Measurements from ENCODE around the gene TPRX1.
A peak's percentile ranks its signal among the peaks of the same experiment; 100 is the strongest.

TPRX1 gene

DNA sequence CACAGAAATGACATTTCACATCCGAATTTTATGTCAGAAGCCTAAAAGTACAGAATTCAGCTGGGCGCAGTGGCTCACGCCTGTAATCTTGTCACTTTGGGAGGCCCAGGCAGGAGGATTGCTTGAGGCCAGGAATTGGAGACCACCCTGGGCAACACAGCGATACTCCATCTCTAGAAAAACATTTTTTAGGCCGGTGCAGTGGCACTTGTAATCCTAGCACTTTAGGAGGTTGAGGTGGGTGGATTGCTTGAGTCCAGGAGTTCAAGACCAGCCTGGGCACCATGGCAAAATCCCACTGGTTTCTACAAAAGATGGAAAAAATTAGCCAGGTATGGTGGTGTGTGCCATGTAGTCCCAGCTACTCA is 43.7 kb downstream of the TPRX1 start:
- H3K4me2 ChIP-seq: no peak overlapping the region

DNA sequence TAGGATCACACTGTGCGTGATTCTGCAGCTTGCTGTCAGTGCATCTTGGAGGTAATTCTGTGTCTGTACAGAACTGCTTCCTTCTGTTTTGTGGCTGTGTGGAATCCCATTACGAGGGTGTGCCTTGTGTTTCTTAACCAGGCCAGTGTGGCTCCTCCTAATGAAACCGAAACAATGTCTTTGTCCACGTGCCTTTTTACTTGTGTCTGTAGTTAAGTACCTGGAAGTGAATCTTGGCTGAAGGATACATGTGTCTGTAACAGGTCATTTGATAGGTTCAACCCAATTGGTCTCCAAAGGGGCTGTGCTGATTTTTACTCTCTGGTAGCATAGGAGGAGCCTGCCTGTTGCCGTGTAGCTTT is 45.9 kb downstream of the TPRX1 start:
- H3K36me3 ChIP-seq: peaks cover 72% of the 10 kb centered on the region
- H3K9ac ChIP-seq: no peak overlapping the region
- H3K27me3 ChIP-seq: no peaks in the 10 kb centered on the region
- H3K9me3 ChIP-seq: no peaks in the 10 kb centered on the region
- H3K27ac ChIP-seq: no peak overlapping the region
- no peak overlapping the region for H3K4me3 ChIP-seq
- no peak overlapping the region for H3K4me2 ChIP-seq
- peaks cover 73% of the 10 kb centered on the region for H4K20me1 ChIP-seq
- no peak for TF ChIP-seq Cebpa-rat (IDR thresholded peaks at IDR 0.05)
- peaks cover 20% of the 10 kb centered on the region for H3K4me1 ChIP-seq

More for the DNA sequence above, 43.7 kb downstream of the TPRX1 start:
- Histone ChIP-seq H3K9ac (no peak overlapping the region), H3K4me3 (no peak overlapping the region), H3K27ac (no peak overlapping the region), H3K36me3 (peaks cover 50% of the 10 kb centered on the region), H3K27me3 (no peaks in the 10 kb centered on the region), H3K4me1 (peaks cover 16% of the 10 kb centered on the region), H4K20me1 (peaks cover 54% of the 10 kb centered on the region), H3K9me3 (no peaks in the 10 kb centered on the region)
- TF ChIP-seq Cebpa-rat (IDR thresholded peaks at IDR 0.05): no peak

DNA sequence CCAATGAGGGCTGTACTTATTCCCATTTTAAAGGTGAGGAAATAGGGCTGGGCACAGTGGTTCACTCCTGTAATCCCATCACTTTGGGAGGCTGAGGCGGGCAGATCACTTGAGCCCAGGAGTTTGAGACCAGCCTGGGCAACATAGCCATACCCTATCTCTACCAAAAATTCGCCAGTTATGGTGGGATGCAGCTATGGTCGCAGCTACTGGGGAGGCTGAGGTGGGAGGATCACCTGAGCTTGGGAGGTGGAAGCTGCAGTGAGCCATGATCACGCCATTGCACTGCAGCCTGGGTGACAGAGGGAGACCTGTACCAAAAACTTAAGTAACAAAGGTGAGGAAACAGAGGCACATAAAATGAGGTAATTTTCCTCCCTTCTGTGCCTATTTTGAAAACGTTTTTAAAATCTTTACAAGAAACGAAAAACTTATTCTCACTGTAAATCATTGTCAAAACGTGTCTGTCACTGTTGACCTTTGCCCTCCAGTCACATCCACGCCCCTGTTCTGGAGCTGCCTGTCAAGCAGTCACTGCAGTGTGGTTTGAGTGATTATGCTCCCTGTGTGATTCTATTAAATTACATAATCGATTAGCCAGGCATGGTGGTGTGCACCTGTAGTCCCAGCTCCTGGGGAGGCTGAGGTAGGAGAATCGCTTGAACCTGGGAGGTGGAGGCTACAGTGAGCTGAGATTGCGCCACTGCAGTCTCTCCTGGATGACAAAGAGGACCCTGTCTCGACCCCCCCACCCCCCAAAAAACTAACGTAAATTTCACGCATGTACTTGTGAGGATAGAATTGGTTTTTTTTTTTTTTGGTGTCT is 46.5 kb downstream of the TPRX1 start:
- Histone ChIP-seq H3K27me3 (no peaks in the 10 kb centered on the region), H3K4me3 (no peak overlapping the region), H3K9ac (no peak overlapping the region), H3K27ac (no peak overlapping the region), H3K9me3 (no peaks in the 10 kb centered on the region), H3K36me3 (peaks cover 78% of the 10 kb centered on the region), H3K4me2 (no peak overlapping the region), H4K20me1 (peaks cover 76% of the 10 kb centered on the region), H3K4me1 (peaks cover 26% of the 10 kb centered on the region)
- no peak for TF ChIP-seq Cebpa-rat (IDR thresholded peaks at IDR 0.05)

DNA sequence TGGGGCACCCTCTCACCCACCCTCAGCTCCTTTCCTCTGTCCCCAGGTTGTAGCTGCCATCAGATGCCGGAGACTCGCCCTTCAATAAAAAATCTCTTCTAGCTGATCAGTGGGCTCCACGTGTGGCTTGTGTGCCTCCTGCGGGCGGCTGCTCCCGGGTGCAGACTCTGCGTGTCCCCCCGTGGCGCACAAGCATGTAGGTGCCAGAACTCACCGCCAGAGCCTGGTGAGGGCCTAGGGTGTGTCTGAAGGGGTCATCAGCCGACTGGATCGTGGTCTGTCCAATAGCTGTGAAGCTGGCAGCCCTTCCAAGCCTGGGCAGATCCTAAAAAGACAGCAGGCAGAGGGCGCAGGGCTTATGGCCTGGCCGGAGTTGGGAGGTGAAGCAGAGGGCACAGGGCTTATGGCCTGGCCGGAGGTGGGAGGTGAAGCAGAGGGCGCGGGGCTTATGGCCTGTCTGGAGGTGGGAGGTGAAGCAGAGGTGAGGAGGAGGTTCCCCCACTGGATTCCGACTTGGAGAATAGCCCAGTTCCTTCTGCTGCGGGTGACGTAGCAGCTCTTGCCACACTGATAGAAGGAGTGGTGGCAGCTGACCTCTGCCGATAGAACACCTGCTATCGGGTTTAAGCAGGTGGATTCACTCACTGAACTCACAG is 47.3 kb downstream of the TPRX1 start:
- no peak overlapping the region for H3K27ac ChIP-seq
- H4K20me1 ChIP-seq: peaks cover 77% of the 10 kb centered on the region
- TF ChIP-seq Cebpa-rat (IDR thresholded peaks at IDR 0.05): no peak
- H3K36me3 ChIP-seq: peaks cover 85% of the 10 kb centered on the region
- H3K9ac ChIP-seq: no peak overlapping the region
- no peak overlapping the region for H3K4me3 ChIP-seq
- H3K4me2 ChIP-seq: no peak overlapping the region
- H3K9me3 ChIP-seq: no peaks in the 10 kb centered on the region
- H3K4me1 ChIP-seq: peaks cover 33% of the 10 kb centered on the region
- no peaks in the 10 kb centered on the region for H3K27me3 ChIP-seq

DNA sequence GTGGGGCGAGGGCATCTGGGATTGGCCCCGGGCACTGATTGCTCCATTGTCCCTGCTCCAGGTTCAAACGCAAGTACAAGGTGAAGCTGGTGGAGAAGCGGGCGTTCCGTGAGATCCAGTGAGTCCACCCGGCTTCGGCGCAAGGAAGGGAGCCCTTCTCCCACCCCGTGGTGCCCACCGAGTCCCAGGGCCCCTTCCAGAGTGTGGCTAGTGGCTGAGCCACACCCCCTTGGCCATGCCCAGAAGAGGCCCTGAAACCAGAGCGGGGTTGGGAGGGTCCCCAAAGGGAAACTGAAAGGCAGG is 47.8 kb downstream of the TPRX1 start:
- Histone ChIP-seq H4K20me1 (peaks cover 82% of the 10 kb centered on the region), H3K4me3 (no peak overlapping the region), H3K4me1 (peaks cover 38% of the 10 kb centered on the region), H3K9ac (no peak overlapping the region), H3K4me2 (no peak overlapping the region), H3K9me3 (no peaks in the 10 kb centered on the region), H3K27me3 (no peaks in the 10 kb centered on the region), H3K36me3 (peaks cover 90% of the 10 kb centered on the region), H3K27ac (no peak overlapping the region)
- no peak for TF ChIP-seq Cebpa-rat (IDR thresholded peaks at IDR 0.05)

DNA sequence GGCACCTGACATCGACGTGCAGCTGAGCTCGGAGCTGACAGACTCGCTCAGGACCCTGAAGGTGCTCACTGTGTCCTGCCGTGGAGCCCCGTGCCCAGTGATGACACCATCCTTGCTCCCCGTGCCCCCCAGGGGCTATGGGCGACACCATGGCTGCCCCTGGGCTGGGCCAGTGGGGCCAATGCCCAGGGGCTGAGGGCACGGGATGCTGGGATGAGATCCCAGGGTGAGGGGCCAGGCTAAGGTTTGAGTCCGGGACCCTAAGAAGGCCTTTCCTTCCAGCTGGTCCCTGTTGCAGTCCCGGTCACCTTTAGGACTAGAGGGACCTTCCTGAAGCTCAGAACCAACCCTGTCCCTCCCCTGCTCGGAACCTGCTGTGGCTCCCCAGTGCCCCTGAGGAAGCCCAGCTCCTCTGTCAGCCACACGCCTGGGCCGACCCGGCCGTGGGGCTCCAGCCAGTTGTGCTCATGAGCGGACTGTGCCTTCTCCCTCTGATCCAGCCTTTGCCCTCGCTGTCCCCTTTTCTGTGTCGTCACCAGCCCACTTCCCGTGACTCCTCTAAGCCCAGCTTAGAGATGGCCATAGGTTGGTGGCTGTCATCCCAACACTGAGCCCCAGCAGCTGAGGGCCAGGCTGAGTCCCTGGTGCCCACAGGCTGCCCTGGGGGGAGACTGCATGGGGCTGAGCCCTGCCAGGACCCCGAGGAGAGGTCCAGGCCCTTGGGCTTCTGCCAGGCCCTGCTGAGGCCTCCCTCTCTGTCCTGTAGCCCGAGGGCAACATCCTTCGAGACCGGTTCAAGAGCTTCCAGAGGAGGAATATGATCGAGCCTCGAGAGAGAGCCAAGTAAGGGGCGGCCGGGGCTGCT is 48.4 kb downstream of the TPRX1 start:
- no peaks in the 10 kb centered on the region for H3K27me3 ChIP-seq
- no peak overlapping the region for H3K4me3 ChIP-seq
- peaks cover 44% of the 10 kb centered on the region for H3K4me1 ChIP-seq
- peaks cover 96% of the 10 kb centered on the region for H3K36me3 ChIP-seq
- no peak for TF ChIP-seq Cebpa-rat (IDR thresholded peaks at IDR 0.05)
- H3K4me2 ChIP-seq: no peak overlapping the region
- H4K20me1 ChIP-seq: peaks cover 84% of the 10 kb centered on the region
- H3K9ac ChIP-seq: no peak overlapping the region
- no peaks in the 10 kb centered on the region for H3K9me3 ChIP-seq
- 0 out of 2 replicates have a peak overlapping the region, but pooled peaks have one; percentile 41 for H3K27ac ChIP-seq

DNA sequence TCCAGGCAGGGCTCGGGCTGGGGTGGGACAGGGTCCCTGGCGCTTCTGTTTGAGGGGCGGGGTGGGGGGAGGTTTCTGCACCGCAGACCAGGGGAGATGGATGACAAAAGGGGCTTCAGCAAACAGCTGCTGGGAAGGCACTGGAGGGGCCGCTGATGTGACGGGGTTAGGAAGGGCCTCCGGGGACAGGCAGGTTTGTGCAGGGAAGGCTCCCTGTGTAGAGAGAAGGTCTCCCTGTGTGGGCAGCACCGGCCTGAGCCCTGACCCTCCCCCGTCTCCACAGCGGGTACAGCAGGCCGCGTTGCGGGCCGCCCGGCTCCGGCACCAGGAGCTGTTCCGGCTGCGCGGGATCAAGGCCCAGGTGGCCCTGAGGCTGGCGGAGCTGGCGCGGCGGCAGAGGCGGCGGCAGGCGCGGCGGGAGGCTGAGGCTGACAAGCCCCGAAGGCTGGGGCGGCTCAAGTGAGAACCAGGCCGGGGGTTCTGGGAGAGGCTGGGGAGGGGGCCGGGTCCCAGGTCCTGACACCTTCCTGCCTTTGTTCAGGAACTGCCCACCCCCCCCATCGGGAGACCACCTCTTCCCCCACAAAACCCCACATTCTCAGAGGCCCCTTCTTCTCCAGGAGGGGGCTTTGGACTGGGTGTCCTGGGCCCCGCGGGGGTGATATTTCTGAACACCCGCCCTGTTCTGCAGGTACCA is 49.1 kb downstream of the TPRX1 start:
- TF ChIP-seq Cebpa-rat (IDR thresholded peaks at IDR 0.05): no peak
- H3K27me3 ChIP-seq: no peaks in the 10 kb centered on the region
- peak overlapping the region; percentile 86 for H3K4me2 ChIP-seq
- peaks cover 86% of the 10 kb centered on the region for H4K20me1 ChIP-seq
- peak overlapping the region; percentile 22; the same call in 1 of the 2 replicates for H3K4me3 ChIP-seq
- H3K36me3 ChIP-seq: peaks cover 98% of the 10 kb centered on the region
- H3K4me1 ChIP-seq: peaks cover 52% of the 10 kb centered on the region
- no peaks in the 10 kb centered on the region for H3K9me3 ChIP-seq
- H3K27ac ChIP-seq: peak overlapping the region; percentile 41
- H3K9ac ChIP-seq: peak overlapping the region; percentile 55

DNA sequence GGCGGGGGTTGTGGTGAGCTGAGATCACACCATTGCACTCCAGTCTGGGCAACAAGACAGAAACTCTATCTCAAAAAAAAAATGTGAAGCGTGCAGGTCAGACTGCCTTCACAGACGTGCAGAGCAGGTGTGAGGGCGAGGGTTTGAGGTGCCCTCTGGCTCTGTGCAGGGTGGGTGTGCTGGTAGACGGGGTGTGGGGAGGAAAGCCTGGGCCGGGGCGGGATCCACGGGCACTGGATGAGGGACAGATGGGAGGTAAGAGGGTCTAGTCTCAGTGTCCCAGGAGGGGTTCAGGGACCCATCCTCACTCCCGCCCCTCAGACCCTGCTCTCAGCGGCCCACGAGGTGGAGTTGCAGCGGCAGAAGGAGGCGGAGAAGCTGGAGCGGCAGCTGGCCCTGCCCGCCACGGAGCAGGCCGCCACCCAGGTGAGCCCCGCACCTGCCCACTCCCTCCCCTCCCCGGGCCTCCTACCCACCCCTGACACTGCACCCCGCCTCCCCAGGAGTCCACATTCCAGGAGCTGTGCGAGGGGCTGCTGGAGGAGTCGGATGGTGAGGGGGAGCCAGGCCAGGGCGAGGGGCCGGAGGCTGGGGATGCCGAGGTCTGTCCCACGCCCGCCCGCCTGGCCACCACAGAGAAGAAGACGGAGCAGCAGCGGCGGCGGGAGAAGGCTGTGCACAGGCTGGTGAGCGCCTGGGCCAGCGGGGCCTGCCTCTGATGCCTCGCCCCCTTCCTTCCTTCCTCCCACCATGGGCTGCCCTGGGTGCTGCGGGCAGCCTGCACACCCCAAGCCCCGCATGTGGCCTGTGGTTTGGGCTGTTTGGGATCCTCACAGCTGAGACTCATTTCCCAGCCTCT is 49.9 kb downstream of the TPRX1 start:
- peaks cover 60% of the 10 kb centered on the region for H3K4me1 ChIP-seq
- no peaks in the 10 kb centered on the region for H3K9me3 ChIP-seq
- H3K4me2 ChIP-seq: peak overlapping the region; percentile 86
- no peaks in the 10 kb centered on the region for H3K27me3 ChIP-seq
- TF ChIP-seq Cebpa-rat (IDR thresholded peaks at IDR 0.05): no peak
- peak overlapping the region; percentile 41 for H3K27ac ChIP-seq
- peak overlapping the region; percentile 55 for H3K9ac ChIP-seq
- peak overlapping the region; percentile 22; the same call in 1 of the 2 replicates for H3K4me3 ChIP-seq
- H3K36me3 ChIP-seq: peaks cover 99% of the 10 kb centered on the region
- H4K20me1 ChIP-seq: peaks cover 94% of the 10 kb centered on the region

Data from BLaER1 (cell line).